ENCODE data around the gene TNKS2.
A peak's percentile ranks its signal among the peaks of the same experiment; 100 is the strongest.
"Not testable (repeated sequence)": the region's sequence is repeated elsewhere in the genome, so short reads cannot be mapped to it uniquely, and the experiment has no call there.

Gene TNKS2

DNA sequence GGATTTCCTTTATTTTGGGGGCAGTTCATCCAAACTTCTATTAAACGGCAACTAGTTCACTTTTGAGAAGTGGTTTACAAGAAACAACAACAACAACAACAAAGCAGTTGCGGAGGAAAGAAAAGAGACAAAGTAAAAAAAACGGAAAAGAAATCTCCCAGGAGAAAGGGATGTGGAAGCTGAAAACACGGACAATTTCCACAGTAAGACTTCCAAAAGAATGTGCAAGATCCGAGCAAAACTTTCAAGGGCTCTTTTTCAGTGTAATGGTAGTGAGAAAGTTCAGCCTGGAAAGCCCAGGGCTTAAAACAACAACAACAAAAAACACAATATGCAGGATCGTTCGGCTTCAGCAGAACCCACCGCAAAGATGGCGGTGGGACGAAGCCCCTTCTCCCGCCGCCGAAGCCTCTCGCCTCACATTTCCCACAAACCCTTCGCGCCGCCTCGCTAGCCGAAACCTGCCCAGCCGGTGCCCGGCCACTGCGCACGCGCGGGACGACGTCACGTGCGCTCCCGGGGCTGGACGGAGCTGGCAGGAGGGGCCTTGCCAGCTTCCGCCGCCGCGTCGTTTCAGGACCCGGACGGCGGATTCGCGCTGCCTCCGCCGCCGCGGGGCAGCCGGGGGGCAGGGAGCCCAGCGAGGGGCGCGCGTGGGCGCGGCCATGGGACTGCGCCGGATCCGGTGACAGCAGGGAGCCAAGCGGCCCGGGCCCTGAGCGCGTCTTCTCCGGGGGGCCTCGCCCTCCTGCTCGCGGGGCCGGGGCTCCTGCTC, at the start of gene TNKS2:
Gene TNKS2, plus strand, starts transcription at position 553 of the 775 bp plus-strand sequence. CDS start 265 bp downstream, outside the sequence.
- peak; percentile 90 for DNase-seq (ENCODE audit: low read depth)

DNA sequence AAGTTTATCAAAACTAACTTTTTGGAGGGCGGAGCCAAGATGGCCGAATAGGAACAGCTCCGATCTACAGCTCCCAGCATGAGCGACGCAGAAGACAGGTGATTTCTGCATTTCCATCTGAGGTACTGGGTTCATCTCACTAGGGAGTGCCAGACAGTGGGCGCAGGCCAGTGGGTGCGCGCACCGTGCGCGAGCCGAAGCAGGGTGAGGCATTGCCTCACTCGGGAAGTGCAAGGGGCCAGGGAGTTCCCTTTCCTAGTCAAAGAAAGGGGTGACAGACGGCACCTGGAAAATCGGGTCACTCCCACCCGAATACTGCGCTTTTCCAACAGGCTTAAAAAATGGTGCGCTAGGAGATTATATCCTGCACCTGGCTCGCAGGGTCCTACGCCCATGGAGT, 48.6 kb upstream of the TNKS2 start:
- DNase-seq (ENCODE audit: low read depth) = not testable (repeated sequence)

DNA sequence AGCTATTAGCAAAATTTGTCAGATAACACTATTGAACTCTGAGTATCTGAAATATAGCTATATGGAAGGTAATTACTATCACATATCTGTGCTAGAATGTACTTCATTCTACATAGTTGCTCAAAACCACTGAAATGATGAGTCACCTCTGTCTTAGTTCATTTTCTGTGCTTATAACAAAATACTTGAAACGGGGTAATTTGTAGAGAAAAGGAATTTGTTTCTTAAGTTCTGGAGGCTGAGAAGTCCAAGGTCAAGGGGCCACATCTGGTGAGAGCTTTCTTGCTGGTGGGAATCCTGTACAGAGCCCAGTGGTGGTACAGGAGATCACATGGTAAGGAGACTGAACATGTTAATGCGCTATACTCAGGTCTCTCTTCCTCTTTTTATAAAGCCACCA, 41.9 kb upstream of the TNKS2 start:
- DNase-seq (ENCODE audit: low read depth) = peak; percentile 90

DNA sequence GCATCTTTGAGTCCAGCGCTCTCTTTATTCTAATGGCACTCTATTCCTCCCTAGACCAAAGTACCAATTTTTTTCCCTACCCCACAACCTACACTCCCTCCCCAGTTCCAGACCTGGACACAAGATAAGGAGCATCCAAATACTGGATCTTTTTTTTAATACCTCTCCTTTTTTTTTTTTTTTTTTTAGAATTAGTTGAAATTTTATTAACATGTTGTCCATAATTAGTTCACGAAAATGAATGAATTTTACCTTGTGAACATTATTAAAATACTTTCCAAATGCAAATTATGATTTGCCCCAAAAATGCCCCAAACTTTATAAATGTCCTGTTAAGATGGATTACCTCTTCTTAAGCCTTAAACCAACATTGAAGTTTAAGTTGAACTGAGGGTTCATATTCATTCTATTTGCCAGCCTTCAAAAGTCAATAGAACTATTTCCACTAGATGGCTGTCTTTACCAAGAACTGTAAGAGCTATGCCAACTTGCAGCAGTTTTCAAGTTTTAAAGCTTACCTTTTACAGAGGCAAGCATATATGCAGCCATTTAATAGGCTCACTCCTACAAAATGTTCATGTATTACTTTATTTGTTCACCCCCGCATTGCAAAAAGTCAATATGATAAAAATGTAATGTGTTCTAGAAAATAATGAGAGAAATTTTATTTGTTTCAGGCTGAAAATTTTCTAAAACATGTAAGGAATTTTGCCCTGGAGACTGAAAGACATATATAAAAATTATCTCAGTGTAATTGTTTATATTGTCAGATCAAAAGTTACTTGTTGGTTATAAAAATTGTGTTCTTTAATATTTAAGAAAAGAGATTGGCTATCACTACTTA, 39.7 kb upstream of the TNKS2 start:
- DNase-seq (ENCODE audit: low read depth) = peak; percentile 72

DNA sequence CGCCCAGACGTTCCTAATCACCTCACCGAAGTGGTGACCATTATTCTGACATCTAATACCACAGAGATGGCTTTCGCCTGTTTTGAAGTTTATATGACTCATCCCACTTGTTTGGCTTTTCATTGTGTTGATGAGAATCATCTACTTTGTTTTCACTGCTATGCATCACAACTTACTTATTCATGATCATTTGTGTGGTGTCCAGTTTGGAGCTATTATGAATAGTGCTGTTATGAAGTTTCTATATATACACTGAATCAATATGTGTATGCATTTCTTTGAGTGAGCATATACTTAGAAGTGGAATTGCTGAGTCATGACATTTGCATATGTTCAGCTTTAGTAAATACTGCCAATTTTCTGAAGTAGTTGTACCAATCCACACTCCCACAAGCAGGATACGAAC, 38.6 kb upstream of the TNKS2 start:
- peak; percentile 53 for DNase-seq (ENCODE audit: low read depth)

DNA sequence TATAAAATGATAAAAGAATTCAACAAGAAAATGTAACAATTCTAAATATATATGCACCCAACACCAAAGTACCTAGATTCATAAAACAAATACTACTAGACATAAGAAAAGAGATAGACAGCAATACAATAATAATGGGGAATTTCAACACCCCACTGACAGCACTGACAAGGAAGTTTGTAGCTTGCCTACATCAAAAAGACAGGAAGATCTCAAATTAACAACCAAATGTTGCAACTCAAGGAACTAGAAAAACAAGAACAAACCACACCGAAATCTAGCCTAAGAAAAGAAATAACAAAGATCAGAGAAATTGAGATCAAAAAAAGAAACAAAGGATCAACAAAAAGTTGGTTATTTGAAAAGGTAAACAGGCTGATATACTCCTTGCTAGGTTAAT, 36.5 kb upstream of the TNKS2 start:
- no peak for DNase-seq (ENCODE audit: low read depth)

DNA sequence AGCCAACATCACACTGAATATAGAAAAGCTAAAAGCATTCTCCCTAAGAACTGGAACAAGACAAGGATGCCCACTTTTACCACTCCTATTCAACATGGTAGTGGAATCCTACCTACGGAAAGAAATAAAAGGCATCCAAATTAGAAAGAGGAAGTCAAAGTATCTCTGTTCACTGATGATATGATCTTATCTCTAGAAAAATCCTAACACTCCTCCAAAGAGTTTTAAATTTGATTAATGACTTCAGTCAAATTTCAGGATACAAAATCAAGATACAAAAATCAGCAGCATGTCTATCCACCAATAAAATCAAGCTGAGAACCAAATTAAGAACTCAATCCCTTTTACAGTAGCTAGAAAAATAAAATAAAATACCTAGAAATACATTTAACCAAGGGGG, 35.3 kb upstream of the TNKS2 start:
- DNase-seq (ENCODE audit: low read depth) = no peak

DNA sequence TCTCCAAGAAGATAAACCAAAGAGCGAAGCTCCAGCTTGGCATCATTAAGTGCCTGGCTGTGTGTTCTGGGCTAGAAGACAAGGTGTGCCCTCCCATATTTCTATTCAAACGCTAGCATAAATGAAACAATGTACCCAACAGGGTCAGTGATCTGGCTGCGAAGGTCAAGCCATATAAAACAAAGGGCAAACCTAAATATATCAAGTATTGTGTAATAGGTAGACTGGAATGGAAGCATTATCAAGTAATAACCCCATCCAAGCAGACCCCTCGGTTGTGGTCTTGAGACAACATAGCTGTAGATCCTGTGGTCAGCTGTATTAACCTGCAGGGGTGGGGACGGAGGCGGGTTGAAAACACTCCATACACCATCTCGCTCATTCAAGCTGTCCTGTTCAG, 31.6 kb upstream of the TNKS2 start:
- no peak for DNase-seq (ENCODE audit: low read depth)

DNA sequence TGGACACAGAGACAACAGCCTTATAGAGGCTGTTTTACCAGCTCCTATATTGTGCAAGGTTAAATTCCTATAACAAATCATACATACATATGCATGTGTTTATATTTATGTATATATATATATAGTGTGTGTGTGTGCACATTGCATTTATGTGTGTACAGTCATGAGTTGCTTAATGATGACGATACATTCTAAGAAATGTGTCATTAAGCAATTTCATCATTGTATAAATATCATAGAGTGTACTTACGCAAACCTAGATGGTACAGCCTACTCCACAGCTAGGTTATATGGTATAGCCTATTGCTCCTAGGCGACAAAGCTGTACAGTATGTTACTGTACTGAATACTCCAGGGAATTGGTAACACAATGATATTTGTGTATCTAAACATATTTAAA, 30.1 kb upstream of the TNKS2 start:
- peak; percentile 26 for DNase-seq (ENCODE audit: low read depth)

DNA sequence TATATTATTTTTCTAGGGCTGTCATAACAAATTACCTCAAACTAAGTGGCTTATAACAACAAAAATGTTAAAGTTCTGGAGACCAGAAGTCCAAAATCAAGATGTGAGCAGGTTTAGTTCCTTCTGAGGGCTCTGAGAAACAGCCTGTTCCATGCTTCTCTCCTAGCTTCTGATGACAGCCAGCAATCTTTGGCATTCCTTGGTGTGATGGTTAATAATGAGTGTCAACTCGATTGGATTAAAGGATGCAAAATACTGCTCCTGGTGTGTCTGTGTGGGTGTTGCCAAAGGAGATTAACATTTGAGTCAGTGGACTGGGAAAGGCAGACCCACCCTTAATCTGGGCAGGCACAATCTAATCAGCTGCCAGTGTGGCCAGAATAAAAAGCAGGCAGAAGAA, 26.3 kb upstream of the TNKS2 start:
- DNase-seq (ENCODE audit: low read depth) = no peak

DNA sequence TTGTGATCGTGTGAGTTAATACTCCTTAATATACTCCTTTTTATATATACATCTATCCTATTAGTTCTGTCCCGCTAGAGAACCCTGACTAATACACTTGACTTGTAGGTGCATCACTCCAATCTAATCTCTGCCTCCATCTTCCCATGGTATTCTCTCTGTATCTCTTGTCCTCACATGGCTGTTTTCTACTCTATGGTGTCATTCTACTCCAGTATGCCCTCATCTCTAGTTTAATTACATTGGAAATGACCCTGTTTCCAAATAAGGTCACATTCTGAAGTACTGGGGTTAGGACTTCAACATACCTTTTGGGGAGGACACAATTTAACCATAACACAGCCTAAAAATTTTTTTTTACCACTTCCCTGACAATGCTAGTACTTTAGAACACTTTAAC, 25.8 kb upstream of the TNKS2 start:
- no peak for DNase-seq (ENCODE audit: low read depth)

DNA sequence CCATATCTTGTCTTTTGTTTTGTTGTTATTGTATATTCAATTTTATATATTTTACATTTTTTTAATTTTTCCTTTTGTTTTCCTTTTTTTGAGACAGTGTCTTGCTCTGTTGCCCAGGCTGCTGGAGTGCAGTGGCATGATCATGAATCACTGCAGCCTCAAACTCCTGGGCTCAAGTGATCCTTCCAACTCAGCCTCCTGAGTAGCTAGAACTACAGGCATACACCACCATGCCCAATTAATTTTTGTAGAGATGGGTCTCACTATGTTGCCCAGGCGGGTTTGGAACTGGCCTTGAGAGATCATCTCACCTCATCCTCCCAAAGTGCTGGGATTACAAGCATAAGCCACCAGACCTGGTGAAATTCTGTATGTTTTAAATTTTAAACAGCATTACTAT, 25.4 kb upstream of the TNKS2 start:
- no peak for DNase-seq (ENCODE audit: low read depth)

DNA sequence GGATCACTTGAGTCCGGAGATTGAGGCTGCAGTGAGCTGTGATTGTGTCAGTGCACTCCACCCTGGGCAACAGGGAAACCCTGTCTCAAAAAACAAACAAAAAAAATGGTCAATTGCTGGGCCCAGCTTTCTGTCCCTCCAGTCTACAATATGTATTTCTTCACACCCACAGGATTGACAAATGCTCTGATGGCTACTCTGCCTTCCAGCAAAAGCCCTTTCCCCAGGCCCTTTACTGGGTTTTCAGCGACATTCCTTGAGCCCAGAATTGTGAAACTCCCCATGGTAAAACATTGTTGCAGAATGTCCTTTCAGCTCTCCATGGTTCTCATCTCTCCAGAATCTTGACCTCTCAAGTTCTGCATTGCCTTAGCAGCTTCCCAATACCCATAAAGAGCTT, 23.7 kb upstream of the TNKS2 start:
- no peak for DNase-seq (ENCODE audit: low read depth)

DNA sequence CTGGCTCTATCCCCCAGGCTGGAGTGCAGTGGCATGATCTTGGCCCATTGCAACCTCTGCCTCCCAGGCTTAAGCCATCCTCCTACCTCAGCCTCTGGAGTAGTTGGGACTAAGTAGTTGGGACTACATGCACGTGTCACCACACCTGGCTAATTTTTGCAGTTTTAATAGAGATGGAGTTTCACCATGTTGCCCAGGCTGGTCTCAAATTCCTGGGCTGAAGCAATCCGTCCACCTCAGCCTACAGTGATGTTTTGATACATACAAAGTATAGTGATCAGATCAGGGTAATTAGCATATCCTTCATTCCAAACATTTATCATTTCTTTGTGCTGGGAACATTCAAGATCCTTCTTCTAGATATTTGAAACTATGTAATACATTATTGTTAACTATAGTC, 22.5 kb upstream of the TNKS2 start:
- no peak for DNase-seq (ENCODE audit: low read depth)

DNA sequence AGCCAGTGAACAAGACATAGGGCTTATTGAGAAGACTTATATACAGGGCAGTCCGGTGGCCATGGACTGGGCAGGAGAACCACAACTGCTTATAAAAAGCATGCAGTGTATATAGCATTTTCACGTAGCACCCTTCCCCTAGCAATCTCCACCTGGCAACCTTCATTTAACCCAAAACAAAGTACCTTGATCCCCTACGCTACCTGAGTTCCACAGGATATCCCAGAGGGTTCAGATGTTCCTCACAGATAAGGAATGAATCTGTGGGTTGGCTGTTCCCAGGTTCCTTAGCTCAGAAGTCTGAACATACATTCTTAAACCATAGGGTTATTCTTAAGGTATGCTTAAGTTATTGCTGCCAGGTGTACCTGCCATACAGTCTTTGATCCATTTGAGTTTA, 22.0 kb upstream of the TNKS2 start:
- no peak for DNase-seq (ENCODE audit: low read depth)

DNA sequence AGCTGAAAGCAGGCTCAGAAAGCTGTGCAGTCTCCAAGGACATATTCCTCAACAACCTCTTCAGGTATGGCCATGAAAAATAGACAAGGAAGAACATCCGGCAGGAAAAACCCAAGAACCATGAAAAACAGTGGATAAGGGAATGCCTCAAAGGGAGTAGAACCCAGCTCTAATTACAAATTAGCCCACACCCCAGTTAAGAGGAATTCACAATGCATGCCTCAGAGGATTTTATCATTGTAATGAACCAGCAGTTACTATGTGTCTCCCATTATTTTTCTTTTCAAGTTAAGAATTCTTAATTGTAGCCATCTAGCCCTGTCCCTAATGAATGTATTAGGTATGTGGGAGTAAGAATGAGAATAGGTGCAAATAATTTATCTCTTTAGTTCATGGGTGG, 19.7 kb upstream of the TNKS2 start:
- DNase-seq (ENCODE audit: low read depth) = no peak

DNA sequence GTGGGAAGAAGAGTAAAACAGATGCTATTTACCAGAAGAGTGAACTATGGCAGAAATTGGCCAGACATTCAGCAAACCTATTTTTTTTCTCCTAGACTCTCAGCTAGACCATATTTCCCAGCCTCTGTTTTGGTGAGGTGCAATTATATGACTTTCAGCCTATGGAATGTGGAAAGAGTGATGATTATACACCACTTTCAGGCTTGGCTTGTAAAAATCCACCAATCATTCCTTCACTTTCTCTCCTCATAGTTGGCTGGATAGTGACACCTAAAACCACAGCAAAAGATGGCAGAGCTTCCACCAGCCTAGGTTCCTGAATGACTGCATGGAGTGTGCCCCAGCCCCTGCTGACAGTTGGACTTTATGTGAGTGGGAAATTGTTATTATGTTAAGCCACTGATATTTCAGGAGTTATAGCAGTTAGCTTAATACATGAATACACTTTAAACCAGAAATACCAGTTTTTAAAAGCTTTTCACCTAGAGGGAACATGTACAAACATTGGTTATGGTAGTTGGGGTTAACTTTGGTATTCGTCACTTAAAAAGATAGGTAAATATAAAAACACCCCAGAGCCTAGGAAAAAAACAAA, 19.1 kb upstream of the TNKS2 start:
- no peak for DNase-seq (ENCODE audit: low read depth)

DNA sequence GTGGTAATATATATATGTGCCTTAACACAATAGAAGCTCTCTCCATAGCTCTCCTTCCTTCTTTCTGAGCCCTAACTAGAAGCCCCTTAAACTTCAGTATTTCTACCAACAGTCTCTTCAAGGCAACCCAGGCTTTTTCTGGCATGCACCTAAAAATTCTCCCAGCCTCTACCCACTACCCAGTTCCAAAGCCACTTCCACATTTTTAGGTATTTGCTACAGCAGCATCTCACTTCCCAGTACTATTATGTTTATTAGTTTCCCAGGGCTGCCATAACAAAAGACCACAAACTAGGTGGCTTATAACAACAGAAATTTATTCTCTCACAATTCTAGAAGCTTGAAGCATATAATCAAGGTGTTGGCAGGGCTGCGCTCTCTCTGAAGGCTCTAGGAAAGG, 15.7 kb upstream of the TNKS2 start:
- DNase-seq (ENCODE audit: low read depth) = no peak

DNA sequence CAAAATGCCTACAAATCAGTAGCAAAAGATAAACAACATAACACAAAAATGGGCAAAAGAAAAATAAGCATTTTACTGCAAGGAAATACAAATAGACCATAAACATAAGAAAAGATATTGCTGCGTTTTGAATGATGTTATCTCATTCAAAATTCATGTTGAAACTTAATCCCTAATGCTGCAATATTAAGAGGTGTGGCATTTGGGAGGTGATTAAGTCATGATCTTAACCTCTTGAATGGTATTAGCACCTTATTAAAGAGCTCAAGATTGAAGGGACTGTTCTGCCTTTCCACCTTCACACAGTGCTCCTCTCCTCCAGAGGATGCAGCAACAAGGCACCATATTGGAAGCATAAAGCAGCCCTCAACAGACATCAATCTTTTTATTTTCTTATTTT, 12.4 kb upstream of the TNKS2 start:
- DNase-seq (ENCODE audit: low read depth) = no peak

DNA sequence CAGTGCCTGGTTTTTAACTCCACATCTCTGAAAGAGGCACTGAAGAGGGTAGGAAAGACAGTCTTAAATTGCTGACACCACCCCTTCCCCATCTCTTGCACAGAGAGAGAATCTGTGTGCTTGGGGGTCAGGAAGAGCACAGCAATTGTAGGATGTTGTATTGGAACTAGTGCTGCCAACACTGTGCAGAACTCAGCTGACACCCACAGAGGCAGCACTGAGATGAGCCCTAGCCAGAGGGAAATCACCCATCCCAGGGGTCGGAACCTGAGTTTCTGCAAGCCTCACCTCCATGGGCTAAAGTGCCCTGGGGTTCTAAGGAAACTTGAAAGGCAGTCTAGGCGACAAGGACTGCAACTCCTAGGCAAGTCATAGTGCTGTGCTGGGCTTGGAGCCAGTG, 11.0 kb upstream of the TNKS2 start:
- DNase-seq (ENCODE audit: low read depth) = no peak

DNA sequence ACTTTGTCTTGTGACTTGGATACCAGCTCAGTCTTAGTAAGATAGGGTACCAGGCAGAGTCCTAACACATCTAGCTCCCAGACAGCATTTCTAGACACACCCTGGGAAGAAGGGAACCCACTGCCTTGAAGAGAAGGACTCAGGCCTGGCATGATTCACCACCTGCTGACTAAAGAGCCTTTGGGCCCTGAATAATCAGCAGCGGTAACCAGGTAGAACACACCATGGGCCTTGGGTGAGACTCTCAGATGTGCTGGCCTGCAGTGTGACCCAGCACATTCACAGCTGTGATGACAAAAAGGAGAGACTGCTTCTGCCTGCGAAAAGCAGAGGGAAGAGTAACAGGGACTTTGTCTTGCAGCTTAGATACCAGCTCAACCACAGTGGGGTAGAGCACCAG, 10.4 kb upstream of the TNKS2 start:
- no peak for DNase-seq (ENCODE audit: low read depth)

DNA sequence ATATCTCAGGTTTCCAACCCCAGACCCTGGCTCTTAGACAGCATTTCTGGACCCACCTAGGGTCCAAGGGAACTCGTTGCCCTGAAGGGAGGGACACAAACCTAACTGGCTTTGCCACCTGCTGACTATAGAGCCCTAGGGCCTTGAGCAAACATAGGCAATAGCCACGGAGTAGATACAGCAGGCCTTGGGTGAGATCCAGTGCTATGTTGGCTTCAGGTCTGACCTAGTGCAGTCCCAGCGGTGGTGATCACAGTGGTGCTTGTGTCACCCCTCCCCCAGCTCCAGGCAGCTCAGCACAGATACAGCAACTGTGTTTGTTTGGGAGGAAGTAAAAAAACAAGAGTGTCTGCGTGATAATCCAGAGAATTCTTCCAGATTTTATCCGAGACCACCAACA, 9.7 kb upstream of the TNKS2 start:
- no peak for DNase-seq (ENCODE audit: low read depth)

Measured in iris pigment epithelial cell (primary cell).